CD8-positive, alpha-beta memory T cell (primary cell): ENCODE measurements around the gene PLXNA2. TPM values are rescaled to one million over a fixed set of nuclear protein-coding genes. Genes with fewer than 3 reads are reported as not detected.

Experiments used
- CTCF ChIA-PET: fragments of 350-600 bp; sonication (Branson Sonifier 250); formaldehyde crosslinking; loops from one replicate; lab custom pipeline; 2021; ENCODE audit warnings: antibody characterized with exemption; lab: Charles Lee
- POLR2A ChIA-PET: fragments of 350-600 bp; sonication (Branson Sonifier 250); formaldehyde crosslinking; loops from one replicate; lab custom pipeline; 2021; ENCODE audit warnings: antibody characterized with exemption; lab: Charles Lee
- DNase-seq, 5 donors: peaks; one replicate each; pipeline versions ENCODE4 v3.0.0 to v3.0.0-alpha.2; 2020 to 2022; ENCODE audit warnings: mixed read lengths in 1 of 5
- H3K27ac ChIP-seq: one replicate; pipeline ENCODE4 v1.7.0; 2013; ENCODE audit warnings: low read depth, mild to moderate bottlenecking, low read length, moderate library complexity
- H3K27me3 ChIP-seq: 2 replicates; pipeline ENCODE4 v1.7.0; 2013; ENCODE audit warnings: low read length, mild to moderate bottlenecking; ENCODE audit not compliant: insufficient read depth, poor library complexity, severe bottlenecking
- H3K36me3 ChIP-seq: 2 replicates; pipeline ENCODE4 v1.7.0; 2013; ENCODE audit warnings: mild to moderate bottlenecking, low read length, moderate library complexity; ENCODE audit not compliant: insufficient read depth
- H3K4me1 ChIP-seq: 2 replicates; pipeline ENCODE4 v1.7.0; 2013; ENCODE audit warnings: mild to moderate bottlenecking, low read length, moderate library complexity; ENCODE audit not compliant: insufficient read depth
- H3K4me3 ChIP-seq: 2 replicates; pipeline ENCODE4 v1.7.0; 2013; ENCODE audit warnings: mild to moderate bottlenecking, low read length
- H3K9me3 ChIP-seq: 2 replicates; pipeline ENCODE4 v1.7.0; 2013; ENCODE audit warnings: mild to moderate bottlenecking, low read length
- H3K27ac Mint-ChIP-seq, 8 donors: one replicate each; pipeline ENCODE4 v1.8.0; 2020 to 2021; ENCODE audit warnings: mixed read lengths in 8 of 8, mild to moderate bottlenecking in 6 of 8, inconsistent platforms in 3 of 8, moderate library complexity in 3 of 8
- H3K27me3 Mint-ChIP-seq, 2 donors: one replicate each; pipeline ENCODE4 v1.8.0; 2020 to 2021; ENCODE audit warnings: mixed read lengths in 2 of 2, mild to moderate bottlenecking in 1 of 2, moderate library complexity in 1 of 2
- H3K36me3 Mint-ChIP-seq, 3 donors: one replicate each; pipeline ENCODE4 v1.8.0; 2020 to 2021; ENCODE audit warnings: mixed read lengths in 3 of 3, inconsistent platforms in 1 of 3, mild to moderate bottlenecking in 1 of 3
- H3K4me1 Mint-ChIP-seq, 3 donors: one replicate each; pipeline ENCODE4 v1.8.0; 2020 to 2021; ENCODE audit warnings: mixed read lengths in 3 of 3, inconsistent platforms in 1 of 3, mild to moderate bottlenecking in 1 of 3
- H3K4me3 Mint-ChIP-seq, 7 donors: one replicate each; pipeline ENCODE4 v1.8.0; 2020 to 2021; ENCODE audit warnings: mixed read lengths in 7 of 7, mild to moderate bottlenecking in 6 of 7, moderate library complexity in 4 of 7, inconsistent platforms in 2 of 7
- H3K9me3 Mint-ChIP-seq, 5 donors: one replicate each; pipeline ENCODE4 v1.8.0; 2020 to 2022; ENCODE audit warnings: mixed read lengths in 5 of 5, mild to moderate bottlenecking in 3 of 5, moderate library complexity in 2 of 5, inconsistent platforms in 1 of 5
- polyA plus RNA-seq: library from polyadenylated mRNA; unstranded; fragments of 300-500 nt; fragmentation: Illumina TruSeq; gene quantifications from one replicate; pipeline ENCODE4 v1.2.3, GENCODE V29; 2021
- total RNA-seq, 2 experiments: library from RNA; stranded (reverse); gene quantifications; one replicate each; pipeline ENCODE4 v1.2.3, GENCODE V29; 2021

Gene PLXNA2
- total and polyA plus RNA-seq, 3 experiments from 2014 or later = 0.75 to 1.1 (median 1.0) TPM

- no peak for DNase-seq
- Mint-ChIP-seq H3K27me3 (peaks cover 16 to 46% of the 10 kb centered on the region in 2 donors), H3K4me3 (no peak overlapping the region), H3K9me3 (no peaks in the 10 kb centered on the region), H3K4me1 (no peaks in the 10 kb centered on the region), H3K36me3 (no peaks in the 10 kb centered on the region), H3K27ac (no peak overlapping the region)
- ChIA-PET CTCF (no interaction called here), POLR2A (no interaction called here)
- Histone ChIP-seq H3K27me3 (no peaks in the 10 kb centered on the region), H3K4me3 (no peak overlapping the region), H3K9me3 (no peaks in the 10 kb centered on the region), H3K36me3 (no peaks in the 10 kb centered on the region), H3K4me1 (no peaks in the 10 kb centered on the region), H3K27ac (no peak overlapping the region)
These were observed 253.2 kb downstream of the PLXNA2 start for GRCh38 chr1:207990876-207991582.

DNA sequence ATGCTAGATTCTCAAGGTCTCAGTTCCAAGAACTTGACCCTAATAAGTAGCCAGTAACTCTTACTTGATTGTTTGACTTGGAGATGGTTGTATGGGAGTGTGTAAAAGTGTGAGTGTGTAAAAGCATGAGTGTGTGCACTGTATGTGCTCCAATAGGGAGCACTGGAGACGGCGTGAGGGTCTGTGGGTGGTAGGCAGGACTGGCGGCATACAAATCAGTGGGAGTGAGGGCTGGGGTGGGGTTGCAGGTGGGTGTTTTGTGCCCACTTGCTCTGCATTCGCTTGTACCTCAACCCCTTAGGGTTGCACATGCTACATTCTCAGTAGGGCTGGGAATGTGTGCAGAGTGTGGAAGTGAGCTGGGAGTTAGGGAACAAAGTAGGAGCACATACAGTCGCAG is 253.7 kb downstream of the PLXNA2 start:
- H3K4me1 Mint-ChIP-seq = no peaks in the 10 kb centered on the region

DNA sequence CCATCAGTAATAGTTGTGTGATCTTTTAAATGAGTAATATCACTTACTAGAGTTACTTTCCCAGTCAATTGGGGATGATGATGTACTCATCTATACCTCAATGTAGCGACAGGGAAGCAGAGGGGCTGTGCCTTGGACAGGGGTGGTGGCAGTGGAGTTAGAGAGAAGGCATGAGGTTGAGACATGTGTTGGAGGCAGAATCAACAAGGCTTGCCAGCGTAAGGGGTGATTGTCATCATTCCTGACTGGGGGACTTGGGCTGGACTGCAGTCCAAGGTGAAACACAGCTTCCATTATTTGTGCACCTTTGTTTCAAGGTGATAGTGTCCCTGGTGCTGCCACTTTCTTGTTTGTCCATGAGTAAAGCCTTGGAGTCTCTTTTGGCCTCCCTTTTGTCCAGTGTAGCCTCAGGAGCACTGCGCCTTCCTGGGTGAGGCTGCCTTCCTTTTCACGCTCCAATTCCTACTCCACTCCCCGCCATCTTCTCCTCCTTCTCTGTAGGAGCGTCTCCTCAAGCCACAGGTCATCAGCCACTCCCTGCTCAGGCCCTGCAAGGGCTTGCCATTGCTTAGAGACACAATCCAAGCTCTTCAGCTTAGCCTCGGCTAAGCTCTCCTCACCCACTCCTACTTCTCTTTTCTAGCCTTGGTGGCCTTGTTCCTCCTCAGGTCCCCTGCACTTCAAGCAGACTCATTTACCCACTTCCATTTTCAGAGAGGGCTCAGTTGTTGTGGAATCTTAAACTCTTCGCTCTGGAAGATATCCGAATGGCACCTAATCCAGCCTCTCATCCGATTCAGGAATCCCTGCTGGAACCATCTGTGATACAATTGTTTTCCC is 255.6 kb downstream of the PLXNA2 start:
- POLR2A ChIA-PET = no interaction called here
- no peak for DNase-seq
- no peaks in the 10 kb centered on the region for H3K9me3 Mint-ChIP-seq
- Histone ChIP-seq H3K4me1 (no peaks in the 10 kb centered on the region), H3K9me3 (no peaks in the 10 kb centered on the region), H3K27me3 (no peaks in the 10 kb centered on the region), H3K27ac (no peak overlapping the region), H3K36me3 (no peaks in the 10 kb centered on the region), H3K4me3 (no peak overlapping the region)
- H3K27me3 Mint-ChIP-seq = peaks cover 12 to 41% of the 10 kb centered on the region in 2 donors
- no peaks in the 10 kb centered on the region for H3K4me1 Mint-ChIP-seq
- no peaks in the 10 kb centered on the region for H3K36me3 Mint-ChIP-seq
- no peak overlapping the region for H3K27ac Mint-ChIP-seq
- no peak overlapping the region for H3K4me3 Mint-ChIP-seq
- CTCF ChIA-PET = interaction anchor here (1.7 kb wide), 1 partner anchor 9 kb away, joined by 5 read pairs; no protein-coding TSS in a partner anchor

More for the DNA sequence above, 253.7 kb downstream of the PLXNA2 start:
- Mint-ChIP-seq H3K27me3 (peaks cover 16 to 46% of the 10 kb centered on the region in 2 donors), H3K36me3 (no peaks in the 10 kb centered on the region), H3K9me3 (no peaks in the 10 kb centered on the region), H3K27ac (no peak overlapping the region), H3K4me3 (no peak overlapping the region)
- DNase-seq = no peak
- Histone ChIP-seq H3K27me3 (no peaks in the 10 kb centered on the region), H3K27ac (no peak overlapping the region), H3K9me3 (no peaks in the 10 kb centered on the region), H3K4me3 (no peak overlapping the region), H3K36me3 (no peaks in the 10 kb centered on the region), H3K4me1 (no peaks in the 10 kb centered on the region)
- ChIA-PET POLR2A (no interaction called here), CTCF (no interaction called here)

DNA sequence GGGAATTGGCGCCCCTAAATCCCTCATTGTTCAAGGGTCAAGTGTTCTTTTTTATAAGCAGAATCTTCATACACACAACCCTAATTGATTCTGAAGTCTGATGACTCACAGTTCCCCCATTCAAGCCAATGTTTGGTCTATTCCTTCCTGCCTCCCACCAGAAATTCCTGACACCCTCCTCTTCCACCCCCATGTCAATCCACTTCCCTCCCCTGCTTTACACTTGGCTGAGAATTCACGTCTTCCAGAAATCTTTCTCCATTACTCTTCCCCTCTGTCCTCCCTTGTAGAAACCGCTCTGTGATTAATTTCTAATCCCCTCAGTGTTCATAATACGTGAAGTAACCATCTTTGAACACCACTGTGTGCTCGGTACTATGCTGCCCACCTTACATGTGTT is 257.0 kb downstream of the PLXNA2 start:
- Histone ChIP-seq H3K4me3 (no peak overlapping the region), H3K36me3 (no peaks in the 10 kb centered on the region), H3K4me1 (no peaks in the 10 kb centered on the region), H3K27ac (no peak overlapping the region), H3K27me3 (no peaks in the 10 kb centered on the region), H3K9me3 (no peaks in the 10 kb centered on the region)
- H3K4me1 Mint-ChIP-seq = no peaks in the 10 kb centered on the region
- CTCF ChIA-PET = no interaction called here
- peaks cover 14 to 43% of the 10 kb centered on the region in 2 donors for H3K27me3 Mint-ChIP-seq
- H3K4me3 Mint-ChIP-seq = no peak overlapping the region
- H3K36me3 Mint-ChIP-seq = no peaks in the 10 kb centered on the region
- no peaks in the 10 kb centered on the region for H3K9me3 Mint-ChIP-seq
- POLR2A ChIA-PET = no interaction called here
- DNase-seq = no peak
- H3K27ac Mint-ChIP-seq = no peak overlapping the region

GRCh38 chr1:207985996-207986395 is 258.2 kb downstream of the PLXNA2 start:
- no peaks in the 10 kb centered on the region for H3K27me3 ChIP-seq
- H3K4me1 ChIP-seq = no peaks in the 10 kb centered on the region
- no peaks in the 10 kb centered on the region for H3K36me3 Mint-ChIP-seq
- no peak overlapping the region for H3K4me3 ChIP-seq
- H3K9me3 ChIP-seq = no peaks in the 10 kb centered on the region
- H3K27ac ChIP-seq = no peak overlapping the region
- H3K4me3 Mint-ChIP-seq = peak overlapping the region in 1 of 7 donors; percentile 9
- CTCF ChIA-PET = no interaction called here
- H3K27me3 Mint-ChIP-seq = peaks cover 19 to 54% of the 10 kb centered on the region in 2 donors
- no peaks in the 10 kb centered on the region for H3K4me1 Mint-ChIP-seq
- no peak overlapping the region for H3K27ac Mint-ChIP-seq
- POLR2A ChIA-PET = no interaction called here
- no peaks in the 10 kb centered on the region for H3K9me3 Mint-ChIP-seq
- no peak for DNase-seq
- H3K36me3 ChIP-seq = no peaks in the 10 kb centered on the region

DNA sequence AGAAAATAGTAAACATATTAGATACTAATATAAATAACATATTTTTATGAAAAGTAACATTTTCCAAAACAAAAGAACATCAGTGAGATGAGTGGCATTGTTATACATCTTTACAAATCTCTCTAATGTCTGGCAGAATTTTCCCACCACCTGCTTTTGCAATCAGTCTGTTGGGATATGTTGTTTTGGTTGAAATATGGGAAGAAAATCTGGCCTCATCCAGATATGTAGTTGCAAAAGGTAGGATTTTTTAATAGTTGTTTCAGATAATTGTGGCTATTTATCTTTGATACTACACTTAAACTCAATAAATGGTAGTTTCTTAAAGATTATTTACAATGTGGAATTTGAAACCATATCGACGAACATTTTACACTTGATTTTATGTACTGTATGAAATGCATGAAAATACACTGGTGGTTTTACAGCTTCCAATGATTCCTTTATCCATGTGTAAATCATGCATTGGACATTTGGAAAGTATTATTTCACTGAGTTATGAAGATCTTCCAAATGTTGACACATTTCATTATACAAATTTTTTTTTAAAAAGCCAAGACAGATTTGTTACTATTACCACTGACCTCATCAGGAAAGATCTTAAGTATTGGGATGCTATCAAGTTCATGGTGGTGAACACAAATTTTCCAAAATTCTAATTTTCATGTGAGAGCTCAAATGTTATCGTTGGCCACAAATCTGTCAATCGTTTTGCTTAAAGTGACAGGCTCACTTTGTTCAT is 259.2 kb downstream of the PLXNA2 start:
- Mint-ChIP-seq H3K4me3 (no peak overlapping the region), H3K27me3 (peaks cover 22 to 56% of the 10 kb centered on the region in 2 donors), H3K4me1 (no peaks in the 10 kb centered on the region), H3K9me3 (no peaks in the 10 kb centered on the region), H3K27ac (no peak overlapping the region), H3K36me3 (no peaks in the 10 kb centered on the region)
- POLR2A ChIA-PET = no interaction called here
- H3K9me3 ChIP-seq = no peaks in the 10 kb centered on the region
- no peak overlapping the region for H3K4me3 ChIP-seq
- CTCF ChIA-PET = no interaction called here
- no peak for DNase-seq
- no peaks in the 10 kb centered on the region for H3K27me3 ChIP-seq
- H3K4me1 ChIP-seq = no peaks in the 10 kb centered on the region
- H3K27ac ChIP-seq = no peak overlapping the region
- no peaks in the 10 kb centered on the region for H3K36me3 ChIP-seq

- ChIA-PET POLR2A (no interaction called here), CTCF (no interaction called here)
- Mint-ChIP-seq H3K27me3 (peaks cover 22 to 42% of the 10 kb centered on the region in 2 donors), H3K9me3 (no peaks in the 10 kb centered on the region), H3K27ac (no peak overlapping the region), H3K36me3 (no peaks in the 10 kb centered on the region), H3K4me3 (no peak overlapping the region), H3K4me1 (no peaks in the 10 kb centered on the region)
- Histone ChIP-seq H3K27ac (no peak overlapping the region), H3K4me3 (no peak overlapping the region), H3K27me3 (no peaks in the 10 kb centered on the region), H3K9me3 (no peaks in the 10 kb centered on the region), H3K36me3 (no peaks in the 10 kb centered on the region), H3K4me1 (no peaks in the 10 kb centered on the region)
- no peak for DNase-seq
These were observed 261.0 kb downstream of the PLXNA2 start for GRCh38 chr1:207983044-207983635.
